Activated naive CD8-positive, alpha-beta T cell treated with anti-CD3 and anti-CD28 coated beads for 36 hours (primary cell): Measurements from ENCODE around the gene TTC3. TPM values are rescaled to one million over a fixed set of nuclear protein-coding genes. Genes with fewer than 3 reads are reported as not detected.
"Not testable (repeated sequence)": the region's sequence is repeated elsewhere in the genome, so short reads cannot be mapped to it uniquely, and the experiment has no call there.

ENCODE experiments used
- DNase-seq: peaks from one replicate; pipeline ENCODE4 v3.0.0; 2021
- H3K27ac Mint-ChIP-seq: one replicate; pipeline ENCODE4 v1.8.0; 2022; ENCODE audit warnings: mild to moderate bottlenecking, moderate library complexity, mixed read lengths
- H3K27me3 Mint-ChIP-seq: one replicate; pipeline ENCODE4 v1.8.0; 2022; ENCODE audit warnings: mild to moderate bottlenecking, mixed read lengths
- H3K36me3 Mint-ChIP-seq: one replicate; pipeline ENCODE4 v1.8.0; 2021; ENCODE audit warnings: mild to moderate bottlenecking, mixed read lengths
- H3K4me1 Mint-ChIP-seq: one replicate; pipeline ENCODE4 v1.8.0; 2021; ENCODE audit warnings: mixed read lengths
- H3K4me3 Mint-ChIP-seq: one replicate; pipeline ENCODE4 v1.8.0; 2022; ENCODE audit warnings: mild to moderate bottlenecking, moderate library complexity, mixed read lengths
- H3K9me3 Mint-ChIP-seq: one replicate; pipeline ENCODE4 v1.8.0; 2022; ENCODE audit warnings: mixed read lengths
- total RNA-seq, 2 experiments: library from RNA; stranded (reverse); gene quantifications; one replicate each; pipeline ENCODE4 v1.2.3, GENCODE V29; 2021

TTC3 gene
- total RNA-seq, 2 experiments from 2014 or later = 59.1 to 61.2 TPM

DNA sequence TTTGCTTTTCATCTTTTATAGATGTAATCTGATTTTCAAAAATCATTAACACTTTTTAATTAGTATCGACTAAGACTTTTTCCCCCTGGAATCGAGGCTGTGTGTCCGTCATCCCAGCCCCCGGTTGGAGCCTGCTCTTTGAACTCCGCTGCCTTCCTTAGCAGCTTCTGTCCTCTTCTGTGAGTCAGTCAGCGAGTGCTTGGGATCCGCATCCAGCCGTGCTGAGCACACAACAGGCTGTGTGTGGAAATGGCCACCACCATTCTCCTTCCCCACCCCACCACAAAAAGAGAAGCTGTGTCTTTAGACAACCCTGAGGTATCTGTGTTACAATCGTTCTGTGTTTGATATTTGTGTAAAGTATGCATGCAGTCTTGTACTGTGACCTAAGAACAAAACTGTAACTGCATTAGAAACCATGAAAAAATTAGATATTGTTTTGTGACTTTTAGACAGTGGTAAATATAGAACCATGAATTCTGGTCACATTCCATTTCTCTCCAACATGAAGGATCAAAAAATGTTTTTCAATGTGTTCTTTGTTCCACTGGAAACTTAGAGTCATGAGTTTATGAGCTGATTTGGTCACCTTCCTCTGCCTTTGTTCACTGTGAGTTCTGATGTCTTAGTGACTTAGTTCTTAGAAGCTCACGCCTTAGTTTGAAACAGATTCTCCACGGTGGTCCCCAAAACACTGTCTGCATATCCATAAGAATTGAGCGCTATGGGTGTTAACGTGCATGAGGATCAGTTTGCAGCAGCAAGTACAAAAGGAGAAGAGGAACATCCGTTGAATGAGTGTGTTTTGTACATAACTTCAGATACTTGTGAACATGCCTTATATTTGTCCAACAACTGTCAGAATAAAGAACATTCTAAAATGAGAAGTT, 129.4 kb downstream of the TTC3 start:
- H3K9me3 Mint-ChIP-seq = no peaks in the 10 kb centered on the region
- no peak for DNase-seq
- H3K36me3 Mint-ChIP-seq = peaks cover 18% of the 10 kb centered on the region
- H3K4me1 Mint-ChIP-seq = peaks cover 8% of the 10 kb centered on the region
- H3K4me3 Mint-ChIP-seq = no peak overlapping the region
- no peaks in the 10 kb centered on the region for H3K27me3 Mint-ChIP-seq
- no peak overlapping the region for H3K27ac Mint-ChIP-seq

DNA sequence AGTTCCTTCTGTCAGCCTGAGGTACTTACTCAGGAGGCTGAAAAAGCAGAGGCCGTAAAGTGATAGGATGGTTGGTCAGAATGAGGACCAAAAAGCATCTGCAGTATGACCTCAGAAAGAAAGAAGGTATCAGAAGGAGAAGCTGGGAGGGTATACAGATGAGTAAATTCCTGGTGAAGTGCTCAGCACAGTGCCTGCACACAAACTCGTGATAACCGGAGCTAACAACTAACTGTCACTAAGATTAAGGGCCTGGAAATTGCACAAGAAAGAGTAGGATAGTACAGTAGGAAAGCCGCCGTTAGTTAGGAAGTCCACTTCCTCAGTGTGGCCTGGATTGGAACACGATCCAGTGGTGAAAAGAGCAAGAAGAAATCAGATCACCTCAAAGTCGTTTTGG, 131.5 kb downstream of the TTC3 start:
- Mint-ChIP-seq H3K27me3 (no peaks in the 10 kb centered on the region), H3K27ac (no peak overlapping the region), H3K4me3 (no peak overlapping the region), H3K4me1 (peaks cover 19% of the 10 kb centered on the region), H3K36me3 (peaks cover 14% of the 10 kb centered on the region), H3K9me3 (no peaks in the 10 kb centered on the region)
- no peak for DNase-seq

DNA sequence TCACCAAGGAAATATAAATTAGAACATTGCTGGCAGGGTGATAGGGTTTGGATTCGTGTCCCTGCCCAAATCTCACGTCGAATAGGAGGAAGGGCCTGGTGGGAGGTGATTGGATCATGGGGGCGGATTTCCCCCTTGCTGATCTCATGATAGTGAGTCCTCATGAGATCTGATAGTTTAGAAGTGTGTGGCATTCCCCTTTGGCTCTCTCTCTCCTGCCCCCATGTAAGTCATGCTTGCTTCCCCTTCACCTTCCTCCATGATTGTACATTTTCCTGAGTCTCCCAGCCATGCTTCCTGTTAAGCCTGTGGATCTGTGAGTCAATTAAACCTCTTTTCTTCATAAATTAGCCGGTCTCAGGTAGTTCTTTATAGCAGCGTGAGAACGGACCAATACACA, 133.4 kb downstream of the TTC3 start:
- no peaks in the 10 kb centered on the region for H3K27me3 Mint-ChIP-seq
- H3K4me3 Mint-ChIP-seq = no peak overlapping the region
- H3K27ac Mint-ChIP-seq = no peak overlapping the region
- peaks cover 14% of the 10 kb centered on the region for H3K36me3 Mint-ChIP-seq
- H3K4me1 Mint-ChIP-seq = peaks cover 19% of the 10 kb centered on the region
- peaks cover under 1% of the 10 kb centered on the region for H3K9me3 Mint-ChIP-seq
- no peak for DNase-seq

DNA sequence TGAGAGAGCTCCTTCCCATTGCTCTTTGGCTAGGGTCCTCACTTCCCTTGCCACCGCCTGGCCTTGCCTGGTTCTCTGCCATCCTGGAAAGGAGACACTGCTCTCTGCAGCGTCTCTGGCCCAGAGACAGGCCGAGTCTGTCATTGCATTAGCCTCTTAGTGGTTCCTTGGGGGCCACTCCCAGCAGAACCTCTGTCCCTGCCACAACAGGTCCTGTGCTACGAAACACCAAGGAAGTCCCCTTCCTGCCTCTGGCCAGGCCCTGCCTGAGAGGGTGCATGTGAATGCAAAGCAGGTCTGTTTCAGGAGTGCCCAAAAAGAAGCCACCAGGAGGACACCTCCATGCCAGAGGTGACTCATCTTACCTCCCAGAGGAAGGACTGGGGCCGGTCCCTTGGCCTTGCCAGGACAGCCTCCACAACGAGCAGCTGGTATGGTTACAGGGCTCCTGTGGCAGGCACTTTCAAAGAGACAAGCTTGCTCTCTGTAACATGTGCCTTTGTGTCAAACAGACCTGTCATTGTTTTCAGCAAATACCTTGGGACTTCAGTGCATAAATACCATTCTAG, 134.5 kb downstream of the TTC3 start:
- peak overlapping the region; percentile 65 for H3K27ac Mint-ChIP-seq
- H3K4me3 Mint-ChIP-seq = peak overlapping the region; percentile 62
- H3K4me1 Mint-ChIP-seq = peaks cover 19% of the 10 kb centered on the region
- H3K27me3 Mint-ChIP-seq = no peaks in the 10 kb centered on the region
- peaks cover 1% of the 10 kb centered on the region for H3K9me3 Mint-ChIP-seq
- DNase-seq = peak; percentile 27
- H3K36me3 Mint-ChIP-seq = peaks cover 9% of the 10 kb centered on the region

DNA sequence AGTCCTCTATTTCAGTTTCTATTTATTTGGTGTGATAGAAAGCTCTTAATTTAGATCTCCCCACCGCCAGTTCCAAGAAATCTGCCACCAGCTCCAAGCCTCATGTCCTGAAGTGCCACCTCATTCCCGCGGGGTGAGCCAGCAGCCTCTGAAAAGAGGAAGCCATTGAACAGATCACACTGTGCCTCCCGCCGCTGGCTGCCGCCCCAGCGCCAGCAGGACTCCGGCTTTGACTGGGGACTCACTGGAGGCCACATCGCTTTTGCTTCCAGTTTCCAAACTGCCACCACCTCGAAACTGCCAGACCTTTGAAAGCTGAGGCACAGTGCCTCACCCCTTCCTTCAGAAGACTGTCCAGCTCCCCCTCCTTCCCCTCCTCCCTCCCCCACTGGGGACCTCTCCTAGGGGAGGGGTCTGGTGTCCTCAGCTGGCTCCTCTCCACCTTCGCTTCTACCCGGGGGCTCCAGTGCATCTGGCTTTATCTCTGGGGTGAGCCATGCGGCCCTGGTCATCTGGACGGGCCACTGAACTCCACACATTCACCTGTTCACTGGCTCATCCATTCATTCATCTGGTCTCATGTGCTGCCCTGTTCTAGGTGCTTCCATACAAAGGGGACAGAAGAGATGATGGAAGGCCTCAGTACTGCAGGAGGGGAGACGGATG, 135.1 kb downstream of the TTC3 start:
- Mint-ChIP-seq H3K4me3 (peak overlapping the region; percentile 62), H3K27ac (peak overlapping the region; percentile 65), H3K4me1 (peaks cover 19% of the 10 kb centered on the region), H3K9me3 (peaks cover 1% of the 10 kb centered on the region), H3K36me3 (peaks cover 5% of the 10 kb centered on the region), H3K27me3 (no peaks in the 10 kb centered on the region)
- peak; percentile 65 for DNase-seq

DNA sequence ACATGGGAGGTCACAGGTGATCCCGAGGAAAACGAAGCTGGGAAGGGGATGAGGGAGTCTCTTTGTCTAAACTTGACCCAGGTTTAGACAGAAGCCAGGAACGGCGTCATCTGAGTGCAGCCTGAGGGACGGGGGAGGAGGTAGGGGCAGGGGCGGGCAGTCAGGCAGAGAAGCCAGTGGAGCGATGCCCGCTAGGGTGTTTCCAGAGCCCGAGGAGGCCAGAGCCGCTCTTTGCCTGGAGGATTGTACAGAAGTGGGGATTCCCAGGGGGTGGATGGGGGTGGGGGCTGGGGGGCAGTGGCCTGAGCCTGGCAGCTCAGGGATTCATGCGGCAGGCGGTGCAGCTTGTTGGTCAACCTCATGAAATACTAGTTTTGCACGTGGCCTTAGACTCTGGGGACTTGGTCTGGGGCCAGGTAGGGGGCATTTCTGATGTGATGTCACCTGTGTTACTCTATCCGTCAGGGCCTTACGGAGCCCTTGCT, 135.7 kb downstream of the TTC3 start:
- no peaks in the 10 kb centered on the region for H3K27me3 Mint-ChIP-seq
- H3K4me1 Mint-ChIP-seq = peaks cover 19% of the 10 kb centered on the region
- peaks cover 4% of the 10 kb centered on the region for H3K36me3 Mint-ChIP-seq
- H3K4me3 Mint-ChIP-seq = peak overlapping the region; percentile 9
- DNase-seq = no peak
- H3K9me3 Mint-ChIP-seq = peaks cover 1% of the 10 kb centered on the region
- H3K27ac Mint-ChIP-seq = no peak overlapping the region

DNA sequence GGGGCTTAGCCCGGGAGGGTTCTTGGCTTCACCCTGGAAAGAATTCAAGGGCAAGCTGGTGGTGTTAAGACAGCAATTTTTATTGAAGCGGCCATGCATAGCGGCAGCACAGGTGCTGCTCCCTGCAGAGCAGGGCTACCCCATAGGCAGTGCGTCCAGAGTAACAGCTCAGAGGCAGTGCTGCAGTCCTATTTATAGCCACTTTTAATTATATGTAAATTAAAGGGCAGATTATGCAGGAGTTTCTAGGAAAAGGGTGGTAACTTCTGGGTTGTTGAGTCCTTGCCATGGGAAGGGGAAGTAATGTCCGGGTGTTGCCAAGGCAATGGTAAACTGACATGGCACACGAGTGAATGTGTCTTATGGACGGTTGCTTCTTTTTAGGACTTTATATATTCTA, 137.1 kb downstream of the TTC3 start:
- Mint-ChIP-seq H3K4me3 (no peak overlapping the region), H3K27ac (no peak overlapping the region), H3K9me3 (peaks cover 1% of the 10 kb centered on the region), H3K36me3 (peaks cover 1% of the 10 kb centered on the region), H3K27me3 (no peaks in the 10 kb centered on the region), H3K4me1 (peaks cover 19% of the 10 kb centered on the region)
- no peak for DNase-seq

DNA sequence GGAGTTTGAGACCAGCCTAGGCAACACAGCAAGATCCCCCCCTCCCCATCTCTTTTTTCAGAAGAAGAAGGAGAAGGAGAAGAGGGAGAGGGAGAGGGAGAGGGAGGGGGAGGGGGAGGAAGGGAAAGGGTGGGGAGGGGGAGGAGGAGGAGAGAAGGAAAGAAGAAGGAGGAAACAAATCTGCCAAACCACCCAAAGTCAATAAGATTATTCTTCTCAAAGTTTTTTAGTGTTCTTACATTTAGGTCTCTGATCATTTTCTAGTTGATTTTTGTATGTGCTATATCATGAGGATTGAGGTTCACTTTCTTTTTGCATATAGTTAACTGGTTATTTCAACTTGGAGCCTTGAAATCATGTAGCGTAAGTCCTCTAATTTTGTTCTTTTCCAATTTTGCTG, 137.7 kb downstream of the TTC3 start:
- Mint-ChIP-seq H3K4me1 (peaks cover 19% of the 10 kb centered on the region), H3K4me3 (no peak overlapping the region), H3K27me3 (no peaks in the 10 kb centered on the region), H3K9me3 (peaks cover 1% of the 10 kb centered on the region), H3K36me3 (no peaks in the 10 kb centered on the region), H3K27ac (no peak overlapping the region)
- DNase-seq = no peak

DNA sequence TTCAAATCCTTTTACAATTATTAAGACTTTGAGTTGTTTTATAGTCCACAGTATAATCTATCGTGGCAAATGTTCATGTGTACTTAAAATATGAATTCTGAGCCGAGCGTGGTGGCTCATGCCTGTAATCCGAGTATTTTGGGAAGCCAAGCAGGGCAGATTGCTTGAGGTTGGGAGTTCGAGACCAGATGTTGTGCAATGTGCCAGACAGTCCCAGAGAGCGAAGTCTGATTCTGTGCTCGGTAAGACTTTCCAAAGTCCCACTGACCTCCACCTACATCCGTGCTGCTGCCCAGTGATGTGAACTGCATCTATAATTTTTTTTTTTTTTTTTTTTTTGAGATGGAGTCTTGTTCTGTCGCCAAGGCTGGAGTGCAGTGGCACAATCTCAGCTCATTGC, 141.9 kb downstream of the TTC3 start:
- Mint-ChIP-seq H3K4me1 (peaks cover 6% of the 10 kb centered on the region), H3K4me3 (no peak overlapping the region), H3K27me3 (no peaks in the 10 kb centered on the region), H3K27ac (no peak overlapping the region), H3K36me3 (peaks cover 11% of the 10 kb centered on the region), H3K9me3 (peaks cover 1% of the 10 kb centered on the region)
- DNase-seq = no peak

DNA sequence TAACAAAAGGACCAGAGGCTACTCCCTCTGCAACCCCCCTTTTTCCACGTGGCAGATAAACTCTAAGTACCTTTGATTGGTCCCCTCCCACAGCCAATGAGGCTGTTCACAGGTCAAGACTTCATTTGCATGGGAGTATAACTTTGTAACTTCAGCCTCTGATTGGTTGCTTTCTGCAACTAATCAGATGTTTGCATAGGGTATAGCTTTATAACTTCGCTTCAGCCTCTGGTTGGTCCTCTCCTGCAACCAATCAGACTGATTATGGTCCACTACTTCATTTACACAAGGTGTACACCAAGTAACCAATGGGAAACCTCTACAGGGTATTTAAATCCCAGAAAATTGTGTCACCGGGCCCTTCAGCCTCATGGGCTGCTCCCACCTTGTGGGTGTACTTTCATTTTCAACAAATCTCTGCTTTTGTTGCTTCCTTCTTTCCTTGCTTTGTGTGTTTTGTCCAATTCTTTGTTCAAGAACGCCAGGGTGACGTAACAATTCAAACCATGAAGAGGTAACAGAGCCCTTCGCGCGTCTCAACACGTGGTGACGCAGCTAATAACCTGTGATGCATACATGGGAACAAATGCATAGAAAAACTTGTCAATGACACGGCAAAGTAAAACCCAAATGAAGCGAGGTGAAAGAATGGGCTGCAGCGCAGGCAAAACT, 146.8 kb downstream of the TTC3 start:
- Mint-ChIP-seq H3K27me3 (no peaks in the 10 kb centered on the region), H3K4me1 (peaks cover 34% of the 10 kb centered on the region), H3K27ac (peak overlapping the region; percentile 97), H3K9me3 (peaks cover 1% of the 10 kb centered on the region), H3K36me3 (peaks cover 45% of the 10 kb centered on the region), H3K4me3 (peak overlapping the region; percentile 91)
- DNase-seq = peak; percentile 28

DNA sequence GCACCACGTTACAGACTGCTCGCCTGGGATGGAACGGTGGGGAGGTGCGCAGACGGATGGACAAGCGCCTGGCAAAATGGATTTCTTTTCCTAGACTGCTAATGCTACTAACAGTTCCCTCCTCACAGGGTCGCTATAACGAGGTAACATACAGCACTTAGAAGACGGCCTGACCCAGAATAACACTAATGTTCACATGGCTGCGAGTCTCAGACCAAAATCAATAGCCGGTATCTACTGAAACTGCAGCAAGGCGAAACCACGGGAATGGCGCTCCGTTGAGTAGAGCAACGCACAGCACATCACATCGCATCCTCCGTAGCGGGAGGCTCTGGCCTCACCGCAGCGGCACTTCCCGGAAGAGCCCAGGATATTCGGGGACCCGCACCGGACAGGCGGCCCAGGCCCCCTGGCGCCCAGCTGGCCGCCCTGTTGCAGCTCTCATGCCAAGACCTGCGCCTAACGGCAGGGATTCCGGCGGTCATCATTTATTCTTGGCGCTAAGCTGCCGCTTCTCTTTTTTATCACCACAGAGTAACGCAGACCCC, 147.5 kb downstream of the TTC3 start:
- peak overlapping the region; percentile 97 for H3K27ac Mint-ChIP-seq
- no peak for DNase-seq

DNA sequence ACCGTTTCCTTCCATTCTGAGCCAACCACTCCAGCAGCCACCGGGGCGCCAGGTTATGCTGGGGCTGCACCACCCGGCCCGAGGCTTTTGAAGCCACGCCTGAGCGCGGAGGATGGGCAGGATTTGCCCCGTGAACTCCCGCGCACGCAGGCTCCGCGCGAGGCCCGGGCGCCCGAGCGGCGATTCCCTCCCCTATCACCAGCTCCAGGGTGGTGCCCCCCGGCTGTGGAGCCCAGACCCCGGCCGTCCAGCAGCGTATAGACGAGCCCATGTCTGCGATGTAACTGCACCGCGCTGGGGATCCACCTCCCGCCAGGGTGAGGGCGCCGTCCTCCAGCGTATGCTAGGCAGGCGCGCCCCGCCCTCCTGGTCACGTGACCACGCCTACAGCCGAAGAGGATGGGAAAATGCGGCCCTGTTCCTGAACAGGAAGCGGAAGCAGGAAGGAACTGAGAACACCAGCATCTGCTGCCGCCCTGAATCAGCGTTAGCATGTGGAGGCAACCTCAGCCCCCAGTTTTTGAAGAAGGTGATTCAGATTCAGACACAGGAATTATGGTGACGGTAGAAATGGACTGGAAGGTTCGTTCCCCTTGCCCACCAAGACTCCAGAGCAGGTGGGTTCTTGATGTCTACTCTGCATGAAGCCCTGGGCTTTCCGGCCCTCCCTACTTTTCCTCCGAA, 148.1 kb downstream of the TTC3 start:
- Mint-ChIP-seq H3K4me3 (peak overlapping the region; percentile 91), H3K9me3 (peaks cover 1% of the 10 kb centered on the region), H3K27me3 (no peaks in the 10 kb centered on the region), H3K36me3 (peaks cover 55% of the 10 kb centered on the region), H3K4me1 (peaks cover 45% of the 10 kb centered on the region), H3K27ac (peak overlapping the region; percentile 97)
- peak; percentile 95 for DNase-seq

More for the DNA sequence above, 147.5 kb downstream of the TTC3 start:
- Mint-ChIP-seq H3K27me3 (no peaks in the 10 kb centered on the region), H3K36me3 (peaks cover 50% of the 10 kb centered on the region), H3K9me3 (peaks cover 1% of the 10 kb centered on the region), H3K4me1 (peaks cover 40% of the 10 kb centered on the region), H3K4me3 (peak overlapping the region; percentile 91)

DNA sequence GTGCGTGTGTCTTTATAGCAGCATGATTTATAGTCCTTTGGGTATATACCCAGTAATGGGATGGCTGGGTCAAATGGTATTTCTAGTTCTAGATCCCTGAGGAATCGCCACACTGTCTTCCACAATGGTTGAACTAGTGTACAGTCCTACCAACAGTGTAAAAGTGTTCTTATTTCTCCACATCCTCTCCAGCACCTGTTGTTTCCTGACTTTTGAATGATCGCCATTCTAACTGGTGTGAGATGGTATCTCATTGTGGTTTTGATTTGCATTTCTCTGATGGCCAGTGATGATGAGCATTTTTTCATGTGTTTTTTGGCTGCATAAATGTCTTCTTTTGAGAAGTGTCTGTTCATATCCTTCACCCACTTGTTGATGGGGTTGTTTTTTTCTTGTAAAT, 149.2 kb downstream of the TTC3 start:
- not testable (repeated sequence) for H3K27me3 Mint-ChIP-seq, H3K9me3 Mint-ChIP-seq, DNase-seq
- peaks cover 65% of the 10 kb centered on the region for H3K36me3 Mint-ChIP-seq
- H3K27ac Mint-ChIP-seq = peak overlapping the region; percentile 60
- H3K4me1 Mint-ChIP-seq = peaks cover 49% of the 10 kb centered on the region
- H3K4me3 Mint-ChIP-seq = peak overlapping the region; percentile 60

DNA sequence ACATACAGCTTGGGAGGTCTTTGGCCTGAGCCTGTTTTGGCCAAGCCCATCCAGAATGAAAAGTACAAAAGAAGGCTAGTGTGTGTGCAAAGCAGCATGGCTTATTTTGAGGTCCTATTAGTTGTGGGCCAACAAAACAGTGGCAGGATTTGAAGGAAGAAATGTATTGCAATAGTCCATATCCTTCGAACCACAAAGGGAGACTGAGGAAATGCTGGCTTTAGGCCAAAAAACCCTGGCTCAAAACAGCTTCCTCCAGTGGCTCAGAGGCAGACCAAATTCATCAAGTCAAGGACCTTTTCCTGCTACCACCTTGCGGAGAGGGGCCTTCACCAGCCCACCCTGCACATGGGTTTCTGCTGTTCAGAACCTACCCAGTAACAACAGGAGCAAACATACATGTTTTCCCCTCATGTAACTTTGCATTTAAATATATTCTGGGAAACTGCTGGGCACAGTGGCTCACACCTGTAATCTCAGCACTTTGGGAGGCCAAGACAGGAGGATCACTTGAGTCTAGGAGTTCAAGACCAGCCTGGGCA, 150.8 kb downstream of the TTC3 start:
- H3K4me1 Mint-ChIP-seq = peaks cover 51% of the 10 kb centered on the region
- H3K4me3 Mint-ChIP-seq = no peak overlapping the region
- peak overlapping the region; percentile 46 for H3K27ac Mint-ChIP-seq
- peaks cover 1% of the 10 kb centered on the region for H3K9me3 Mint-ChIP-seq
- DNase-seq = no peak
- no peaks in the 10 kb centered on the region for H3K27me3 Mint-ChIP-seq
- peaks cover 75% of the 10 kb centered on the region for H3K36me3 Mint-ChIP-seq
